IPS-18c (cell line): Measurements from ENCODE around the gene WWTR1.

Experiments used
- H3K4me3 ChIP-seq: 2 replicates; pipeline ENCODE4 v1.7.0; 2013; ENCODE audit warnings: low read depth, mild to moderate bottlenecking, low read length, moderate library complexity; ENCODE audit not compliant: insufficient read depth
- H3K9me3 ChIP-seq: one replicate; pipeline ENCODE4 v1.6.1; 2013; ENCODE audit warnings: mild to moderate bottlenecking, low read length, moderate library complexity; ENCODE audit not compliant: control insufficient read depth, insufficient read depth

Gene WWTR1

DNA sequence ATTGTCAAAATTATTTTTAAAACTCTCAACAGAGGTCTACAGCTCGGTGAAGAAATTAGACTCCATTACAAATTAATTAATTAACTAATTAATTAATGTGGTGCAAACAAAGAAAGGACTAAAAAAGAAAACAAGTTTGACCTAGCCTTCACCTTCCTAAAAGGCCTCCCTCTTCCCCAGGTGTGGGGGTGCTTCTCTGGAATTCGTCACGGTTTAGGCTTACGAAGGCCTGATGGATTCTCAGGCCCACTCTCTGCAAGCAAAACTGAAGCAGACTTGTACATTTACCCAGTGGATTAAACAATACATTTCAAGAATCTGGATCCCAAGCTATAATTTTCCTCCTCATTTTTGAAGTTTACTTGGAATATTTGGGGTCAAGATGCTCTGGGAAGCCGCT, 94.7 kb downstream of the WWTR1 start:
- H3K4me3 ChIP-seq = no peak overlapping the region
- peaks cover 2% of the 10 kb centered on the region for H3K9me3 ChIP-seq

DNA sequence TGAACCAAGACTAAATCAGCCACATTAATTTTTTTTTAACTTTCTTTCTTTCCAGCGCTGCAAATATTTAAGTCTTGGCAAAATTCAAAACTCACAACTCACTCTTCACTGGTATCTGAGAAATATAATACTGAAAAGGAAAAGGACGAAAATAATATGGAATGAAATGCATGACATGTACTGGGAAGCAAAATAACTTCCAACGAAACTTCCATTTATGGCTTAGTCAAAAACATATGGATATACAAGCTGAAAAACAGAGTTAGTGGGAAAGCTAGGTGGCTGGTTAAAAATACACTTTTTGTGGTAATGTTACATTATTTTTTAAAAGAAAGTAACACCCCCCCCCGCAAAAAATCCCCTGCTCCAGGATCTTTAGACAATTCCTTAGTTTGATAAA, 97.2 kb downstream of the WWTR1 start:
- no peak overlapping the region for H3K4me3 ChIP-seq
- H3K9me3 ChIP-seq = peaks cover 2% of the 10 kb centered on the region

DNA sequence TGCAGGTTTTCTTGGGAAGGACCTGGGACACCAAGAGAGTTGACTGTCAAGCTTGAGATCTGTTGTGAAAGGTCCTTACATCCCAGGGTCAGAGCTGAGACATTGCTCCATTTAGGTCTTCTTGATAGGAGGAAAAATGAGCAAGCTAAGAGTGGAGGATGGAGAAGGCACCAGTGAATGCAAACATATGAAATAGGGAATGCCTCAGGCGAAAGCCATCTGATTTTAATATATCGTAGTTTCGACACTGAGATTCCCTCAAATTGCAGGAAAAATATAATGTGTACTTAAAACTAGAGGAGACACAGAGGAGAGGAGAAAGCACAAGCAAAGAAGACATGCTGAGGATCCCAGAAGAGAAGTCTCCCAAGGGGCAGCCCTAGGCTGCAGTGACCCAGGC, 97.8 kb downstream of the WWTR1 start:
- no peak overlapping the region for H3K4me3 ChIP-seq
- no peaks in the 10 kb centered on the region for H3K9me3 ChIP-seq

DNA sequence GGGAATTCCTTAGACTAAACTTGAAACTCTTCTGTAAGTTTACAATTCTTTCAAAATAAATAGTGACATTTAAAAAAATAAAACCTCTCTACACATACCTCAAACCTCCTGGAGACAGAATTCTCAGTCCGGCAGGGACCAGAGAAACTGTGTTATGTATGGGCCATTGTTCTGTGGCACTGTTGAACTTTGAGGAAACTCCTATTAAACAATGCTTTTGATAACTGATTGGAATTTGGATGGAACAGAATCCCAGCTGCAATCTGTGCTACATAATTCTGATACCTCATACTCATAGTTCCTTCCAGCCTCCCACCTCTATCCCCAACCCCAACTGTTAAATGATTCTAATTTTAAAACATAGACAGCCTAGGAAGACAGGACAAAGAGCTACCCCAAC, 98.3 kb downstream of the WWTR1 start:
- H3K9me3 ChIP-seq = no peaks in the 10 kb centered on the region
- no peak overlapping the region for H3K4me3 ChIP-seq

DNA sequence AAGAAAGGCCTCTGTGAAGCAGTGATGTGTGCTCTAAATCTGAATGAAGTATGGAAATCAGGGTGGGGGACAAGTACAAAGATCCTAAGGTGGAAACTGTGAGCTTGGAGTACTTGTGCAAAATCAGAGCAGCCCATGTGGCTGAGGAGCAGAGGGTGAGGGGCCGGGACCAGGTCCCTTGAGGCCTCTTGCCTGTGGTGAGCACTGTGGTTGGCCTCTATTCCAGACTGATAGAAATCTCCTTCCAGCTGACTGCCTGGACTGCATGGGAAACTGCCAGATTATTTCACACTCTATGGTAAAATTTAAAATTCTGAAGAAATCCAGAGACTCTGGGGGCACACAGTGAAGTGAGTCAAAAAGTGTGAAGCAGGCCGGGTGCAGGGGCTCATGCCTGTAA, 101.9 kb downstream of the WWTR1 start:
- Histone ChIP-seq H3K4me3 (no peak overlapping the region), H3K9me3 (no peaks in the 10 kb centered on the region)

DNA sequence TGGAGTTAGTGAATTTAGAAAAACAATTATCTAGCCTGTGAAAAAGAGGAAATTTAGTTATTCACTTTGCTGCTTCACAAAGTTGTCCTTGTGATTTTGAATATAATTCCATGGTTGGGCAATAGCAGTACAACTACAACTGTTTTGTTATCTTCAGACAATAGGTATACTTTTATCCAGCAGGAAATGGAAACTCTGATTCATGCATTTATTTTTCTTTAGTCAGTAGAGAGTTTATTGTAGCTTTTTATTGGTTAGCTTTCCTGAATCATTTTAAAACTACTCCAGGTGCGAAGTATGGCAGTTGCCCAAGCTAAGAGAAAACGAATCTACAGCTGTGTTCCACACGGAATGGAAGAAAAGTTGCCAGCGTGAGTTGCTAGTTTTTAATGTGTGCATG, 103.0 kb downstream of the WWTR1 start:
- Histone ChIP-seq H3K9me3 (no peaks in the 10 kb centered on the region), H3K4me3 (no peak overlapping the region)

DNA sequence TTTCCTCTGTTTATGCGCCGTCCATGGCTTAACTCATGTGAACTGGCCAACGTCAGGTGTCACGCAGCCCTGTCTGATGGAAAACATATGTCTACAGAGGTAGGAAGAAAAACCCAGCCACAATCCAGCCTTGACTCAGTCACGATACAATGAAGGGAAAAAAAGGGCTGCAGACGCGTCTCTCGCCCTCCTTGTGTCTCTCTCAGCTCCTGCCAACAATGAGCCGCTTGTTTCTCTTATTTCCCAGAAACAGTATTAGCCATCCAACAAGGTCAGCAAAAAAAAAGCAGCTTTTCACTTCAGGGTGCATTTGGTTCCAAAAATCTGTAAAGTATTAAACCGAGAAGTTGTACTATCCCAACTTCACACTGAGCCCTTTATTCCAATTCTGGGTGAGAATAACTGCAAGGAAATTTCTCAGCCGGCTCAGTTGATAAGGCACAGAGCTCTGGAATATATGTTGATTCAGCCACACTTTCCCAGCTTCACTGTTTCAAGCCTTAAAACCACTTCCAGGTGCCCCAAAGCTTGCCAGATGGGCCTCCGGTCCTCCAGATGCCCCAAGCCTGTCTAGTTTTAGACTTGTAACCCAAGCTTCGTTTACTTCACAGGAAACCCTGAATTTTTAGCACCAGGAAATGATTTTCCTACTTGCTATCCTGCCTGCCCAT, 103.9 kb downstream of the WWTR1 start:
- no peak overlapping the region for H3K4me3 ChIP-seq
- no peaks in the 10 kb centered on the region for H3K9me3 ChIP-seq

DNA sequence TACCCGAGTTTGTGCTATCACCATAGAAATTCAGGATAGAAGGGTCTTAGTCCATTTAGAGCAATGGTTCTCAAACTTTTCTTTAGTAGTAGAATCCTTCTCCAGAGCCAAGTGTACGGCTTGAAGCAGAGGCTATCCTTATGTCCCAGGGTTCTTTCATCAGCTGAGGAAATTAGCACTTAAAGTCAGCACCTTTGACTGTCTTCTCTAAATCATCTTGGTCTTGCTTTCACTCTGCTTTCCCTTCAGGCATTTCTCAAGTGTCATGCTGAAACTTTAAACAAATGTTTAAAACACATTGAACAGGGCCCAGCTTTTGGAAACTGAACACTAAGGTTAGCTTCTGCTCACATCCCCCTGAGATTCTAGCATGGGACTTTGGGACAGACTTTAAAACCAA, 105.1 kb downstream of the WWTR1 start:
- Histone ChIP-seq H3K4me3 (no peak overlapping the region), H3K9me3 (no peaks in the 10 kb centered on the region)

DNA sequence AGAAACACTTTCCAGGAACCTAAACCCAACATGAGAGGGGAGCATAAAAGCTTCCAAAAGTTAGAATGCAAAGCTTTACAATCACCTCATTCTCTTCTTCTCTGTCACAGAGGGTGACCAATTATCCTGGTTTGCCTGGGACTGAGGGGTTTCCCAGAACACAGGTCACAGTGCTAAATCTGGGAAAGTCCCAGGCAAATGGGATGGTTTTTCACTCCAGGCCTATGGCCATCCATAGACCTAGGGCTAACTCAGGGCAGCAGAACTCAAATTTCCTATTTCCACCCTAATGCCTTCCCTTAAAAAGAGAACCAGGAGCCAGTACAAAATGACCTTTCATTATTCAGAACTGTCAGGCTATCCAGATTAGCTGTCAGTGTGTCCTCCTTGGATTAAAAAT, 106.3 kb downstream of the WWTR1 start:
- H3K9me3 ChIP-seq = no peaks in the 10 kb centered on the region
- H3K4me3 ChIP-seq = no peak overlapping the region

DNA sequence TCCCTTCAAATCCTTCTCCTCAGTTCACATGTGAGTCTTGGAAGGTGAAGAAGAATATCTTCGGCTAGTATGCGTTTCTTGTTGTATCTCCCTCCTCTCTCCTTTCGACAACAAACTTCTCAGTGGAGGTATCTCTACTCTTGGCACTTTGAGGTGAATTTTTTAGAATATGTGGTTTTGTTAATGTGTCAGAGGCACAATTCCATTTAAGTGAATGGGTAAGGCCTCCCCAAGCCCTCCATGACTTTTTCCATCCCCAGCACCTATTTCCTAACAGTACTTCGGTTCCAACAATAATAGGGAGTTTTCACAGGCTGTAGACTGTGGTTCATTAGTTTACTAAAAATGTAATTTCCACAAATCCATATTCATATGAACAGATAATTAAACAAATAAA, 109.2 kb downstream of the WWTR1 start:
- H3K9me3 ChIP-seq = no peaks in the 10 kb centered on the region
- H3K4me3 ChIP-seq = no peak overlapping the region

DNA sequence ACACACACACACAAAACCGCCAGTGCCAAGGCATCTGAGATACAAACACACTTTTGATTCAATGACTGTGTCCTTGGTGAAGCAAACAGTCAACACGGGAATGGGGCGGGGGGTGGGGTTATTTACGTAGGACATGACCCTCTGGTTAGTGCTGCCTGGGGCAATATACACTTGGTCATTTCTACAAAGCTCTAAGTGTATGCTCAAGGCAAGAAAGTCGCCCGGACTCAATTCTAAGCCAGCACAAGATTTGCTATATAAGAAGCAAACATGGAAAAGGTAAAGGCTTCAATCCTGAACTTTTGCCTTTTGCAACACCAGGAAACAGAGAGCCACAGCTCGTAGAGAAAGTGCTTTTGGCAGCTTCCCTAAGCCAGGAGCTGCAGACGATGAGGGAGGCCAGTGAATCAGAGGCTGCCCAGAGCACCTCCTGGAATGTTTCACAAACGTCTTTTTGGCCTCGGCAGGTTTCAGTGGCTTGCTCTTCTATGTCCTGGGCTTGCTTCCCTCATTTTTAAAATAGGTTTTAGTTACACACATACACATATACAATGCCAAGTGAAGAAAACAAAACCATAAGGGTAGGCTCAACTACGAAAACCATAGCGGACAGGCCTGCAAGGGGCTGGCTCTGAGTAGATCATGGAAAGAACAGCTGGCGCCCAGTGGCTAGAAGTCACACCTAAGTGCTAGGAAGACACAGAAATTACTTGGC, 109.7 kb downstream of the WWTR1 start:
- no peaks in the 10 kb centered on the region for H3K9me3 ChIP-seq
- H3K4me3 ChIP-seq = no peak overlapping the region

DNA sequence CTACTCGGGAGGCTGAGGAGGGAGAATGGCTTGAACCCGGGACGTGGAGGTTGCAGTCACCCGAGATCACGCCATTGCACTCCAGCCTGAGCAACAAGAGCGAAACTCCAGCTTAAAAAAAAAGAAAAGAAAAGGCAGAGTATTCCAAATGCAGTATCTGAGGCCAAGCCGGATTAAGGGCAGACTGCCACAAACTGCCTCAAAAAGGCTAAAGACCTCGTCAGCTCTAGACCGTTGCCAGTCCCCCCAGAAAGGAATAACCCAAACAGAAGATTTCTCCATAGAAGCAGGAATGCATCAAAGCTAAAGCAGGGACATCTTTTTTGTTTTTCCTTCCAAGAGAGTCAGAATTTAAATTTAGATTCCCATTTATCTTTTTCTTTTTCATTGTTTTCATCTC, 110.4 kb downstream of the WWTR1 start:
- Histone ChIP-seq H3K9me3 (no peaks in the 10 kb centered on the region), H3K4me3 (no peak overlapping the region)

DNA sequence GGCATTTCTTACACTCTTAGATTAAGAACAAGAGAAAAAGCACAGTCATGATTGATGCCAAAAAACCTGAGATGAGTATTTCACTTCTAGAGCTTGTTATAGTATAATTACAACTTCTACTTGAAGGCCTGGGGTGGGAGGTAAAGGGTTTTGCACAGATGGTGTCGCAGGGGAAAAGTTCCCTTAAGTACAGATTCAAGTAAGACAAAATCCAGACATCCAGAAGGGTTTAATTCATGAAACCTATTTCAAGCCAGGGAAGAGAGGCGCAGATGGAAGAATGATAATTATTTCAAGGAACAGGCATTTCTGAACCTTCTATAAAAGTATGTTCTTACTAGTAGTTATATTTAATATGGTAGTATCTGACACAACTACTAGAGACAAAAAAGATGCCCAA, 112.8 kb downstream of the WWTR1 start:
- no peak overlapping the region for H3K4me3 ChIP-seq
- H3K9me3 ChIP-seq = no peaks in the 10 kb centered on the region

DNA sequence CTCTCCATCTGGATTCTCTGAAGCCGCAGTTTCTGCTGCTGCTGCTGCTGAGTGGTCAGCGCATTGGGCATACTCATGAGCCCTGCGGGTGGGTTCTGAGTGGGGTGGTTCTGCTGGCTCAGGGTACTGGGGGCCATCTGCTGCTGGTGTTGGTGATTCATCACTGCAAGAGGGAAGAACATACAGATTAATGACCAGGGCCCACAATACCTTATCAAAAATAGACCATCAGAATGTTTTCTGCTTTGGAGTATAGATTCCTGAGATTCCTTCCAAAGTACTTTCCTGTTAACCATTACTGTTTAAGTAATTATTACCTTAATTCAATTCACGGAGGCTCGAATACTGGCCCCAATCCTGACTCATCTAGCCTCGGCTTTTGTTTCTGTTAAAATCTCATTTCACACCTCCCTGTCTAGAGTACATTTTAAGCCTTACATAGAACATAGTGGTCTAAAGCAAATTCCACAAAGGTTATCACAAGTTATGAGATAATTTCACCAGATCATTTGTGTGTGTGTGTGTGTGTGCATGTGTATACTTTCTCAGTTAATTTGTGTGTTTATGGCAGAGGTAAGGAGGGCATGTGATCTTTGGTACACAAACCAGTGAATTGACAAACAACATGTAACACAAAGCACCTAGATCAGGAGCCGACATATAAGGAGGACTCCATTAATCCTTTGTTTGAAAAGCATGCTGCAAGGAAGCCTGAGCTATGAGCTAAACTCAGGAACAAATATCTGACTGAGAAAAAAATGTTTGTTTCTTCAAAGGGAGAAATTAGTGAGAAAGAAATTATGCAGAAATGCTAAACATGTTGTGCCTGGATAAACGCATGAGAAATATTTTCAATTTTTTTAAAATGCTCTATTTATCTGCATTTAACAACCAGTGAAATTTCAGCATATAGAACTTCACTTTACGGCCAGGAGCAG, 115.2 kb downstream of the WWTR1 start:
- H3K9me3 ChIP-seq = no peaks in the 10 kb centered on the region
- H3K4me3 ChIP-seq = no peak overlapping the region

DNA sequence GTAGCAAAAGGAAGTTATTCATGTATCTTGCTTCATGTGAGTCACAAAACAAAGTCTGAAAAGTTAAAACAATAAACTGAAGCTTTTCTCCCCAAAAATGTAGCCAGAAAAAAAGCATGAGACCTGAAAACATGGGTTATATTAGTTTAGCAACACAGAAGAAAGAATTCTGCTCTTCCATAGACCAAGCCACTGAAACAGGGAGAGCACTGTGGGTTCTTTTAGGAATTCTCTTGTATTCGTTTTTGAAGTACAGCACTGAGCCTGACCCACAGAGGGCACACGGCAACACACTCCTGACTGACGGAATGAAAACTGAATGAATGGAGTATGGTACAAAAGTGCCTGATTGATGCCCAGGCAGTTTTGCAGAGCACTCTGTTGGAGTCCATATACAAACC, 116.7 kb downstream of the WWTR1 start:
- Histone ChIP-seq H3K4me3 (no peak overlapping the region), H3K9me3 (no peaks in the 10 kb centered on the region)

DNA sequence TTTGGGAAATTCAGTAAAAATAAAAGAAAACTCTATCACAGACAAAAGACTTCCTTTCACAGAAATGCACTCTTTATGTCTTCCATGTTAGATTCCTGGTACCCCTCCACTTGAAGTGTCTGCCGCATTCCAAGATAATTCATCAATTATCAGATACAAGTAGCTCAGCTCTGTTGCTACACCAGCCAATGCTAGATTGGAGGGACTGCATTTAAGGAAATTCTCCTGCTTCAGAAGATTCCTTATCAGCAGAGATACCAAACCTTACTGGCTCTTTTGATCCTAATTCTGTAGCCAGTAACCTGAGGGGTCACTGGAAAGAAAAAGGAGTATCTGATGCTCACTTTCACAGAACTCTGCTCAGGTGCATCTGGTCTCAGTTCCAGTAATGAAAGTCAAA, 119.5 kb downstream of the WWTR1 start:
- H3K9me3 ChIP-seq = no peaks in the 10 kb centered on the region
- no peak overlapping the region for H3K4me3 ChIP-seq

DNA sequence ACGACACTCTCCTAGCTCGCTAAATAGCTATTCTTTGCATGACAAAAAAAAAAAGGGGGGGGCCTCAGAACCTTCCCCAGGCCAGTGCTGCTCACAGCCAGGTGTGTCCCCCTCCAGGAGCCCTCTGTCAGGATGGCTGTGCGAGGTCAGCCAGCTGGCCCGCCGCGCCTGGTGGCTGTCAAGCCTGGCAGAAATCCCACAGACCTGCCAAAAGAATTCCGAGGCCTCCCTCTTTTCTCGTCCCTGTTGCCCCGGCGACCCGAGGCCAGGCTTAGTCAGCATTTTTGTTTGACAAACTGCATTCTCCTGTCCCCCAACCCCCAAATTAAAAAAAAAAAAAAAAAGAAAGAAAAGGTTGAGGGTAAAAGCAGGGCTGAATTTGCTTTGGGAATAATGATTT, 121.4 kb downstream of the WWTR1 start:
- H3K4me3 ChIP-seq = no peak overlapping the region
- H3K9me3 ChIP-seq = no peaks in the 10 kb centered on the region

DNA sequence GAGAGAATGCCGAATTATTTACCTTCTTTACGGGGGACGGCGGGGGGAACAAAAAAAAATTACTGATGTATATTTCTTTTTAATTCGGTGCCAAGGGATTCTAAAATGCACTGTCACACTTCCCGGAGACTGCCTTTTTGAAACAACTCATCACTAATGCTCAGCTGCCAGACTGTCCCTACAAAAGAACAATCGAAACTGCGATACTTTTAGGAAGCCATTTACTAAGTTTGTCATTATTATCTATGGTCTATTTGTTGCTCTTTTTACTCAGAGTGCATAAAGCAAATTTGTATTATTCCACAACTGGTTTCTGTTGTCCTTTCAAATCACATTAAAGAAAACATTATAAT, 122.5 kb downstream of the WWTR1 start:
- H3K4me3 ChIP-seq = no peak overlapping the region
- H3K9me3 ChIP-seq = no peaks in the 10 kb centered on the region
